Measurements from ENCODE around the gene OTUD7B.

OTUD7B gene

GRCh38 chr1:149917571-149918144 is 92.9 kb downstream of the OTUD7B start, which contains the start of gene SV2A:
Gene SV2A (minus strand): TSS chr1:149917844. CDS start chr1:149913840, 4,004 bp downstream.
- peak; percentile 73 for DNase-seq (ENCODE audit: low spot score)

- no peak for DNase-seq (ENCODE audit: low spot score)
These were observed 93.7 kb downstream of the OTUD7B start for GRCh38 chr1:149916898-149917252.

- DNase-seq (ENCODE audit: low spot score): no peak
These were observed 94.2 kb downstream of the OTUD7B start for GRCh38 chr1:149916193-149916897.

GRCh38 chr1:149915429-149916192 is 94.9 kb downstream of the OTUD7B start:
- no peak for DNase-seq (ENCODE audit: low spot score)

- DNase-seq (ENCODE audit: low spot score): no peak
These were observed 96.0 kb downstream of the OTUD7B start for GRCh38 chr1:149914545-149914944.

- no peak for DNase-seq (ENCODE audit: low spot score)
These were observed 103.9 kb downstream of the OTUD7B start for GRCh38 chr1:149906570-149907075.

GRCh38 chr1:149903836-149904491 is 106.6 kb downstream of the OTUD7B start:
- no peak for DNase-seq (ENCODE audit: low spot score)

GRCh38 chr1:149899460-149900284 is 110.9 kb downstream of the OTUD7B start, which contains the start of gene BOLA1:
Gene BOLA1 (plus strand): TSS chr1:149899568. CDS start chr1:149900060, 492 bp downstream.
- peak; percentile 93 for DNase-seq (ENCODE audit: low spot score)

- no peak for DNase-seq (ENCODE audit: low spot score)
These were observed 114.0 kb downstream of the OTUD7B start for GRCh38 chr1:149896575-149896974.

GRCh38 chr1:149888999-149889289 is 121.6 kb downstream of the OTUD7B start:
- DNase-seq (ENCODE audit: low spot score): no peak

GRCh38 chr1:149888247-149888998 is 122.1 kb downstream of the OTUD7B start:
- peak; percentile 87 for DNase-seq (ENCODE audit: low spot score)
